Ureter (tissue), 1 donor: Measurements from ENCODE around the gene KCNN2. TPM values are rescaled to one million over a fixed set of nuclear protein-coding genes. Genes with fewer than 3 reads are reported as not detected.
"Not testable (repeated sequence)": the region's sequence is repeated elsewhere in the genome, so short reads cannot be mapped to it uniquely, and the experiment has no call there.

ENCODE experiments used
- DNase-seq: peaks from one replicate; pipeline ENCODE4 v3.0.0-alpha.2; 2020; ENCODE audit warnings: low spot score
- total RNA-seq: library from RNA; stranded (reverse); gene quantifications from one replicate; pipeline ENCODE4 v1.2.4, GENCODE V29; 2023
- donor health status: DM: yes; HTN: yes; CAD: no.

Gene KCNN2
- total RNA-seq, 1 donor from 2014 or later: 2.1 TPM

GRCh38 chr5:114418176-114419066, 56.6 kb downstream of the KCNN2 start:
- DNase-seq: no peak

- no peak for DNase-seq
Measured at GRCh38 chr5:114419067-114419388, 57.2 kb downstream of the KCNN2 start.

GRCh38 chr5:114419959-114420358, 58.1 kb downstream of the KCNN2 start:
- no peak for DNase-seq

GRCh38 chr5:114427204-114427603, 65.3 kb downstream of the KCNN2 start:
- no peak for DNase-seq

- DNase-seq: no peak
Measured at GRCh38 chr5:114430532-114430931, 68.7 kb downstream of the KCNN2 start.

- not testable (repeated sequence) for DNase-seq
Measured at GRCh38 chr5:114432684-114433083, 70.8 kb downstream of the KCNN2 start.

GRCh38 chr5:114434396-114435219, 72.7 kb downstream of the KCNN2 start:
- no peak for DNase-seq

GRCh38 chr5:114435220-114435481, 73.3 kb downstream of the KCNN2 start:
- no peak for DNase-seq

GRCh38 chr5:114435885-114436299, 74.0 kb downstream of the KCNN2 start:
- no peak for DNase-seq

GRCh38 chr5:114437936-114438335, 76.1 kb downstream of the KCNN2 start:
- no peak for DNase-seq

GRCh38 chr5:114438471-114438870, 76.6 kb downstream of the KCNN2 start:
- no peak for DNase-seq

GRCh38 chr5:114447084-114447773, 85.4 kb downstream of the KCNN2 start:
- no peak for DNase-seq

GRCh38 chr5:114448481-114448880, 86.6 kb downstream of the KCNN2 start:
- DNase-seq: no peak

GRCh38 chr5:114449860-114450421, 88.1 kb downstream of the KCNN2 start:
- DNase-seq: peak; percentile 59

- no peak for DNase-seq
Measured at GRCh38 chr5:114450437-114450836, 88.6 kb downstream of the KCNN2 start.

- no peak for DNase-seq
Measured at GRCh38 chr5:114458726-114459125, 96.9 kb downstream of the KCNN2 start.

GRCh38 chr5:114467171-114467570, 105.3 kb downstream of the KCNN2 start:
- DNase-seq: no peak

- no peak for DNase-seq
Measured at GRCh38 chr5:114467729-114468128, 105.9 kb downstream of the KCNN2 start.

- no peak for DNase-seq
Measured at GRCh38 chr5:114469372-114469771, 107.5 kb downstream of the KCNN2 start.

GRCh38 chr5:114471529-114471928, 109.7 kb downstream of the KCNN2 start:
- no peak for DNase-seq

- DNase-seq: no peak
Measured at GRCh38 chr5:114473541-114473940, 111.7 kb downstream of the KCNN2 start.

- no peak for DNase-seq
Measured at GRCh38 chr5:114477816-114478334, 116.0 kb downstream of the KCNN2 start.
